Measurements from ENCODE around the gene CCT2. TPM values are rescaled to one million over a fixed set of nuclear protein-coding genes. Genes with fewer than 3 reads are reported as not detected.

CCT2 gene
- total RNA-seq, 1 experiment from 2014 or later: 270 TPM

- no peak for TF ChIP-seq TCF7L2 (IDR thresholded peaks at IDR 0.05; ENCODE audit: low read depth, low read length)
- TF ChIP-seq REST (IDR thresholded peaks at IDR 0.05; ENCODE audit: insufficient read depth in 1 of 2, low read depth in 2 of 2, low read length in 1 of 2): no peak
- TF ChIP-seq CTCF (IDR thresholded peaks at IDR 0.05): no peak
- no peak for TF ChIP-seq SIN3A (IDR thresholded peaks at IDR 0.05; ENCODE audit: borderline replicate concordance, insufficient read depth, low read depth, low read length)
- no peak for TF ChIP-seq POLR2AphosphoS5 (IDR thresholded peaks at IDR 0.05; ENCODE audit: low read depth, low read length)
- Histone ChIP-seq H3K27me3 (ENCODE audit: control insufficient read depth, insufficient read depth, low read length) (no peaks in the 10 kb centered on the region), H3K27ac (ENCODE audit: low read length) (no peak overlapping the region), H3K9me3 (ENCODE audit: control insufficient read depth, insufficient read depth, low read depth, low read length) (no peaks in the 10 kb centered on the region; the same call in 1 of the 2 replicates), H3K4me1 (ENCODE audit: control insufficient read depth, insufficient read depth, low read length) (no peaks in the 10 kb centered on the region), H3K4me3 (ENCODE audit: low read depth in 2 of 2, low read length in 2 of 2) (no peak overlapping the region), H3K36me3 (ENCODE audit: control insufficient read depth, insufficient read depth, low read length) (no peaks in the 10 kb centered on the region; the same call in 1 of the 2 replicates)
- no TSS peak for BruUV-seq (replicated peaks)
- no peak for ATAC-seq
- intact Hi-C loops (cut with micrococcal nuclease; ENCODE audit: unreplicated experiment) (no loop called here), in situ Hi-C loops (cut with HindIII; ENCODE audit: low pct_unique_long_range_greater_than_20kb, low sequenced_read_pairs) (no loop called here)
- POLR2A ChIA-PET: no interaction called here
- DNase-seq (ENCODE audit: low read depth, low spot score): no peak
- CTCF ChIA-PET: no interaction called here
These were observed 41.2 kb upstream of the CCT2 start for GRCh38 chr12:69544087-69544486.

- ChIA-PET CTCF (no interaction called here), POLR2A (no interaction called here)
- no peaks in the 10 kb centered on the region for H3K27me3 ChIP-seq (ENCODE audit: control insufficient read depth, insufficient read depth, low read length)
- TF ChIP-seq REST (IDR thresholded peaks at IDR 0.05; ENCODE audit: insufficient read depth in 1 of 2, low read depth in 2 of 2, low read length in 1 of 2): no peak
- no peak for TF ChIP-seq CTCF (IDR thresholded peaks at IDR 0.05)
- no peak for TF ChIP-seq TCF7L2 (IDR thresholded peaks at IDR 0.05; ENCODE audit: low read depth, low read length)
- no peak for TF ChIP-seq POLR2AphosphoS5 (IDR thresholded peaks at IDR 0.05; ENCODE audit: low read depth, low read length)
- TF ChIP-seq SIN3A (IDR thresholded peaks at IDR 0.05; ENCODE audit: borderline replicate concordance, insufficient read depth, low read depth, low read length): no peak
- in situ Hi-C loops (cut with HindIII; ENCODE audit: low pct_unique_long_range_greater_than_20kb, low sequenced_read_pairs): no loop called here
- no peak overlapping the region for H3K27ac ChIP-seq (ENCODE audit: low read length)
- intact Hi-C loops (cut with micrococcal nuclease; ENCODE audit: unreplicated experiment): no loop called here
- TSS peak; percentile 10 for BruUV-seq (replicated peaks)
- H3K36me3 ChIP-seq (ENCODE audit: control insufficient read depth, insufficient read depth, low read length): no peaks in the 10 kb centered on the region; the same call in 1 of the 2 replicates
- no peak overlapping the region for H3K4me3 ChIP-seq (ENCODE audit: low read depth in 2 of 2, low read length in 2 of 2)
- no peak for DNase-seq (ENCODE audit: low read depth, low spot score)
- H3K4me1 ChIP-seq (ENCODE audit: control insufficient read depth, insufficient read depth, low read length): no peaks in the 10 kb centered on the region
- H3K9me3 ChIP-seq (ENCODE audit: control insufficient read depth, insufficient read depth, low read depth, low read length): no peaks in the 10 kb centered on the region; the same call in 1 of the 2 replicates
- no peak for ATAC-seq
These were observed 40.2 kb upstream of the CCT2 start for GRCh38 chr12:69545081-69545480.
